Upper lobe of right lung (tissue), 1 donor: ENCODE data around the gene DAD1. TPM values are rescaled to one million over a fixed set of nuclear protein-coding genes. Genes with fewer than 3 reads are reported as not detected.
A peak's percentile ranks its signal among the peaks of the same experiment; 100 is the strongest.
"Not testable (repeated sequence)": the region's sequence is repeated elsewhere in the genome, so short reads cannot be mapped to it uniquely, and the experiment has no call there.

Experiments used
- ATAC-seq: fragments of 200-7000 bp; cut with Tn5 transposase; one replicate; pipeline ENCODE4 v1.9.1; 2020; ENCODE audit warnings: mild to moderate bottlenecking, moderate library complexity
- DNase-seq: peaks from one replicate; pipeline ENCODE4 v3.0.0-alpha.2; 2020
- H3K27ac ChIP-seq: fragments of 200-600 bp; one replicate; pipeline ENCODE4 v1.8.0; 2022
- H3K27me3 ChIP-seq: fragments of 200-600 bp; one replicate; pipeline ENCODE4 v1.8.0; 2022; ENCODE audit warnings: mild to moderate bottlenecking
- H3K36me3 ChIP-seq: fragments of 200-600 bp; one replicate; pipeline ENCODE4 v1.8.0; 2022
- H3K4me1 ChIP-seq: fragments of 200-600 bp; one replicate; pipeline ENCODE4 v1.8.0; 2022
- H3K4me3 ChIP-seq: fragments of 200-600 bp; one replicate; pipeline ENCODE4 v1.8.0; 2022; ENCODE audit warnings: mild to moderate bottlenecking
- H3K9me3 ChIP-seq: fragments of 200-600 bp; one replicate; pipeline ENCODE4 v1.8.0; 2022
- CTCF ChIP-seq: fragments of 200-600 bp; IDR thresholded peaks from one replicate; pipeline ENCODE4 v1.8.0; 2022; ENCODE audit warnings: antibody characterized with exemption
- intact Hi-C: fragments of 100-400 bp; cut with DNase I; formaldehyde crosslinking; loops from one replicate; pipeline ENCODE4 v1.11.0; 2022
- total RNA-seq: library from RNA; stranded (reverse); fragmentation: NEBNext Ultra II Directional; extraction: Animal tissue kit (Norgen Biotek cat#: 25700); gene quantifications from one replicate; pipeline ENCODE4 v1.2.1, GENCODE V29; 2021
- donor health status: DM: no; HTN: yes; CAD: no; lungs with severe emphysema.

Gene DAD1
- total RNA-seq, 1 donor from 2014 or later, result 184 TPM

GRCh38 chr14:22566845-22567244 is 22.2 kb downstream of the DAD1 start:
- DNase-seq, result no peak
- ATAC-seq, result no peak
- Histone ChIP-seq H3K36me3 (peaks cover 45% of the 10 kb centered on the region), H3K4me1 (peaks cover 26% of the 10 kb centered on the region), H3K4me3 (no peak overlapping the region), H3K9me3 (no peaks in the 10 kb centered on the region), H3K27ac (no peak overlapping the region), H3K27me3 (no peaks in the 10 kb centered on the region)
- intact Hi-C loops, result no loop called here
- no peak for TF ChIP-seq CTCF

GRCh38 chr14:22566266-22566665 is 22.8 kb downstream of the DAD1 start:
- peaks cover 40% of the 10 kb centered on the region for H3K36me3 ChIP-seq
- H3K27ac ChIP-seq, H3K27me3 ChIP-seq, H3K4me3 ChIP-seq, DNase-seq, H3K9me3 ChIP-seq, ATAC-seq, intact Hi-C loops: not testable (repeated sequence)
- peaks cover 32% of the 10 kb centered on the region for H3K4me1 ChIP-seq

DNA sequence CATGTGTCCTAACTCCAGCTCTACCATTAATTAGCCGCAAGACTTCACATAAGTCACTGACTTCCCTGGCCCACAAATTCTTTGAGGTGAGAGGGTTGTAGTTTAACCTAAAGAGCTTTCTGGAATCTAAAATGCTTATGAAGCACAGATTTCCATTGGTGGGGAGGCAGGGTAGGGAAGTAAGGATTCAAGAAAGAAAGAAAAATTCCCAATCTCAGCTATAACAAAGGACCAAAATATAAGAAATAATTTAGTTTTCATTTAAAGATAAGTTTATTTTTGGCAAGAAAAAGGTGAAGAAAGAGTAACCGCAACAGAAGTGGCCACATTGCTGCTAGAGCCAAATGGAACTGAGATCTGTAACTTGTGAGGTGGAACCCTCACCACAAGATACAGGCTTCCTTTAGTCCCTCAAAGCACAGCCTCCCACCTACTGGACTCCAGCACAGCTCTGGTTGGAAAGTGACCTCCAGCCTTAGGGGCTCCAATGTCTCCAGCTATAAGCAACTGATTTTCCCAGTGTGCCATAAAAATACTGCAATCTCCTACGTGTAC is 23.6 kb downstream of the DAD1 start:
- Histone ChIP-seq H3K36me3 (peaks cover 32% of the 10 kb centered on the region), H3K27ac (no peak overlapping the region)
- intact Hi-C loops, result no loop called here

GRCh38 chr14:22564463-22564862 is 24.6 kb downstream of the DAD1 start:
- ATAC-seq, result no peak
- DNase-seq, result no peak
- intact Hi-C loops, result no loop called here
- Histone ChIP-seq H3K4me1 (peaks cover 48% of the 10 kb centered on the region), H3K4me3 (no peak overlapping the region), H3K27me3 (no peaks in the 10 kb centered on the region), H3K9me3 (no peaks in the 10 kb centered on the region), H3K36me3 (peaks cover 30% of the 10 kb centered on the region), H3K27ac (no peak overlapping the region)
- no peak for TF ChIP-seq CTCF

More for the DNA sequence above, 23.6 kb downstream of the DAD1 start:
- ATAC-seq, result no peak
- Histone ChIP-seq H3K27me3 (no peaks in the 10 kb centered on the region), H3K4me3 (no peak overlapping the region), H3K9me3 (no peaks in the 10 kb centered on the region), H3K4me1 (peaks cover 40% of the 10 kb centered on the region)
- no peak for DNase-seq
- TF ChIP-seq CTCF, result no peak

DNA sequence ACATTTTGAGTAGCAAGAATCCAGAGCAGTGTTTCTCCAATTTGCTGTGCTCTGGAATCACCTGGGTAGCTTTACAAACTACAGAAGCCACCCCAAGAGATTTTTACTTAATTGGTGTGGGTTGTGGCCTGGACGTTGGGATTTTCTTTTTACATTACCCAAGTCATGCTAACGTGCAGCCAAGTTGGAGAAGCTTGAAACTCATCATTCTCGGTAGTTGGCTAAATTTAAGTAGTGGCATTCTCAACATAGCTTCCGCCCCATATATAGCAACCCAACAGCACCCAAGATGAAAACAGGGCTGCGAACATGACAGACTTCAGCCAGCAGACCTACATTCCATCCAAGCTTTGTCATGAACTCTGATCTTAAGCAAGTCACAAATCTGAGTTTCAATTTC is 25.0 kb downstream of the DAD1 start:
- DNase-seq (no peak), ATAC-seq (no peak)
- Histone ChIP-seq H3K4me1 (peaks cover 52% of the 10 kb centered on the region), H3K36me3 (peaks cover 26% of the 10 kb centered on the region), H3K4me3 (no peak overlapping the region), H3K27me3 (no peaks in the 10 kb centered on the region), H3K9me3 (no peaks in the 10 kb centered on the region), H3K27ac (no peak overlapping the region)
- intact Hi-C loops, result no loop called here
- no peak for TF ChIP-seq CTCF

DNA sequence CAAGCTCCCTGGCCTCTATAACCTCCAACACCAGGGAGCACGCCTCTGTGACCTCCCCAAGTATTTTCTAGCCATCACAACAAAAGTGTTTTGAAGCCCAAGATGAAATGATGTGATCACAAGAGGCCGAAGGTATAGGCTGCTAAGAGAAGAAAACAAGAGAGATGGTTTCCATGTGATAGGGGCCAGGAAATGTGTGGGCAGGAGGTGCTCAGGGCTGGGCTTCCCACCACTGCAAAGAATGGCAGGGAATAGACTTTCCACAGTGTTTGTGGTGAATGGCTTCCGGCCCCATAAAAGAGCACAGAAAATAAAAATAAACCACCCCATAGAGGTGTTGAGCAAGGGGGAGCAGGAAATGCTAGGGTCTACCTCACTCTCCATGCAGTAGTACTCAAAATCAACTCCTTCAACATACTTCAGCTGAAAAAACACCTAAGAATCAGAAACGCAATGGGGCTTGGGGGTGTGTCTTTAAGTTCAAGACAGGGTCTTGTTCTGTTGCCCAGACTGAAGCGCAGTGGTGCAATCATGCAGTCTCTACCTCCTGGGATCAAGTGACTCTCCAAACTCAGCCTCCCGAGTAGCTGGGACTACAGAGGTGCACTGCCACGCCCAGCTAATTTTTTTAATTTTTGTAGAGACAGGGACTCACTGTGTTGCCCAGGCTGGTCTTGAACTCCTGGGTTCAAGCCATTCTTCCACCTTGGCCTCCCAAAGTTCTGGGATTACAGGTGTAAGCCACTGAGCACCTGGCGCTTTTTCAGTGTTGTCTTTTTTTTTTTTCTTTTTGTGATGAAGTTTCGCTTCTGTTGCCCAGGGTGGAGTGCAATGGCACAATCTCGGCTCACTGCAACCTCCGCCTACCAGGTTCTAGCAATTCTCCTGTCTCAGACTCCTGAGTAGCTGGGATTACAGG is 27.1 kb downstream of the DAD1 start:
- DNase-seq (no peak), ATAC-seq (peak; percentile 65)
- intact Hi-C loops, result no loop called here
- Histone ChIP-seq H3K27ac (peak overlapping the region; percentile 36), H3K4me3 (no peak overlapping the region), H3K27me3 (no peaks in the 10 kb centered on the region), H3K36me3 (peaks cover 14% of the 10 kb centered on the region), H3K4me1 (peaks cover 66% of the 10 kb centered on the region), H3K9me3 (no peaks in the 10 kb centered on the region)
- no peak for TF ChIP-seq CTCF
